Spleen (tissue), 7 donors: Measurements from ENCODE around the gene KIF3C.

Source experiments
- CTCF ChIP-seq, 11 experiments: fragments of 200-600 bp in 7 of 11; fragments of 450-650 bp in 4 of 11; sonication (generic) in 4 of 11; IDR thresholded peaks in 8 of 11; conservative IDR thresholded peaks in 3 of 11; 1 replicate in 7 of 11; 2 replicates in 4 of 11; pipeline versions ENCODE4 v1.4.0 to v1.8.0; 2016 to 2021; ENCODE audit warnings: antibody characterized with exemption in 11 of 11, inconsistent platforms in 4 of 11, mild to moderate bottlenecking in 1 of 11
- POLR2A ChIP-seq, 3 donors: fragments of 450-650 bp; IDR thresholded peaks; one replicate each; pipeline ENCODE4 v1.5.1; 2017; ENCODE audit warnings: antibody characterized with exemption in 3 of 3, mild to moderate bottlenecking in 1 of 3
- POLR2AphosphoS5 ChIP-seq, 3 donors: sonication (generic); formaldehyde crosslinking; IDR thresholded peaks; one replicate each; pipeline ENCODE4 v1.5.1; 2017; ENCODE audit warnings: antibody characterized with exemption in 3 of 3
- donor health status: DM: no; HTN: no; CAD: no; lungs with moderate emphysema.
- donor health status: DM: no; HTN: no; CAD: no.
- donor health status: DM: no; HTN: no; CAD: no.

- TF ChIP-seq CTCF (IDR thresholded peaks at IDR 0.05 in 8 of 11, conservative IDR thresholded peaks at IDR 0.05 in 3 of 11), result no peak
- TF ChIP-seq POLR2AphosphoS5 (IDR thresholded peaks at IDR 0.05), result no peak
- no peak for TF ChIP-seq POLR2A (IDR thresholded peaks at IDR 0.05)
Observed at GRCh38 chr2:25981596-25982272, 563 bp downstream of the KIF3C start.
